Right lobe of liver (tissue), 6 donors: ENCODE measurements around the gene GALNTL6. TPM values are rescaled to one million over a fixed set of nuclear protein-coding genes. Genes with fewer than 3 reads are reported as not detected.

Source experiments
- ATAC-seq, 4 donors: fragments of 200-7000 bp; cut with Tn5 transposase; one replicate each; pipeline ENCODE4 v1.9.1; 2020; ENCODE audit warnings: mild to moderate bottlenecking in 4 of 4, moderate library complexity in 4 of 4
- DNase-seq, 3 donors: peaks; one replicate each; pipeline ENCODE4 v3.0.0-alpha.2; 2020
- H3K27ac ChIP-seq, 3 donors: fragments of 200-600 bp; one replicate each; pipeline ENCODE4 v1.8.0; 2022
- H3K27me3 ChIP-seq, 2 donors: fragments of 200-600 bp; one replicate each; pipeline ENCODE4 v1.8.0; 2022
- H3K36me3 ChIP-seq, 4 donors: fragments of 200-600 bp; sonication (generic) in 1 of 4; one replicate each; pipeline versions ENCODE4 v1.5.1 to v1.8.0; 2017 to 2022; ENCODE audit warnings: control low read depth in 1 of 4
- H3K4me1 ChIP-seq, 4 donors: fragments of 200-600 bp; sonication (generic) in 1 of 4; one replicate each; pipeline versions ENCODE4 v1.5.1 to v1.8.0; 2017 to 2022; ENCODE audit warnings: control low read depth in 1 of 4
- H3K4me3 ChIP-seq, 3 donors: fragments of 200-600 bp; one replicate each; pipeline ENCODE4 v1.8.0; 2022
- H3K9me3 ChIP-seq, 4 donors: fragments of 200-600 bp; sonication (generic) in 1 of 4; one replicate each; pipeline versions ENCODE4 v1.5.1 to v1.8.0; 2017 to 2022; ENCODE audit warnings: control low read depth in 1 of 4
- CTCF ChIP-seq, 4 donors: fragments of 200-600 bp in 3 of 4; fragments of 450-650 bp in 1 of 4; IDR thresholded peaks; one replicate each; pipeline versions ENCODE4 v1.5.1 to v1.8.0; 2016 to 2022; ENCODE audit warnings: antibody characterized with exemption in 4 of 4, mild to moderate bottlenecking in 2 of 4
- POLR2A ChIP-seq: fragments of 450-650 bp; IDR thresholded peaks from one replicate; pipeline ENCODE4 v1.6.1; 2017; ENCODE audit warnings: antibody characterized with exemption, mild to moderate bottlenecking
- WGBS: methylation state at CpG from one replicate; pipeline ENCODE4 v1.1.6; 2018; ENCODE audit warnings: low coverage, low lambda C conversion rate; ENCODE audit not compliant: insufficient coverage; ENCODE audit errors: missing lambda C conversion rate; 5-methylcytosine and 5-hydroxymethylcytosine counted together
- intact Hi-C, 2 donors: fragments of 100-400 bp; cut with DNase I; formaldehyde crosslinking; loops; one replicate each; pipeline versions ENCODE4 v1.11.2 to v1.14.1; 2022
- total RNA-seq, 6 experiments: library from RNA; depleted of rRNA in 2 of 6; stranded (reverse); fragments of >200 nt in 2 of 6; fragmentation: NEBNext Ultra II Directional in 3 of 6; extraction: Animal tissue kit (Norgen Biotek cat#: 25700) in 3 of 6; gene quantifications; one replicate each; pipeline versions ENCODE4 v1.1.0 to v1.2.4, GENCODE V29; 2016 to 2023
- donor health status: DM: no; HTN: yes; CAD: no.
- donor health status: DM: no; HTN: no; CAD: no.
- donor health status: DM: no; HTN: no; CAD: no.
- donor health status: DM: no; HTN: yes; CAD: no.
- donor health status: DM: no; HTN: yes; CAD: no.

GALNTL6 gene
- total RNA-seq, 6 experiments from 2014 or later = 0.15 to 1.1 (median 0.30) TPM; not detected in 3

- WGBS = 65% methylated on average over 3 of the region's 3 CpGs
- Histone ChIP-seq H3K4me1 (peaks cover 0 to 2% (median 0%) of the 10 kb centered on the region in 4 donors), H3K9me3 (no peaks in the 10 kb centered on the region), H3K27ac (no peak overlapping the region), H3K36me3 (no peaks in the 10 kb centered on the region), H3K4me3 (no peak overlapping the region), H3K27me3 (no peaks in the 10 kb centered on the region)
- DNase-seq (no peak), ATAC-seq (no peak)
- TF ChIP-seq POLR2A (no peak), CTCF (IDR thresholded peaks at IDR 0.05) (no peak)
- intact Hi-C loops = no loop called here
These were observed 1025.7 kb downstream of the GALNTL6 start for GRCh38 chr4:172838943-172839342.

GRCh38 chr4:172842779-172843178 lies 1029.6 kb downstream of the GALNTL6 start:
- no peaks in the 10 kb centered on the region for H3K27me3 ChIP-seq
- H3K27ac ChIP-seq = no peak overlapping the region
- peaks cover 0 to 2% (median 0%) of the 10 kb centered on the region in 4 donors for H3K4me1 ChIP-seq
- no peak for DNase-seq
- no peak for TF ChIP-seq POLR2A
- TF ChIP-seq CTCF (IDR thresholded peaks at IDR 0.05) = no peak
- no peak overlapping the region for H3K4me3 ChIP-seq
- intact Hi-C loops = no loop called here
- WGBS = 81% methylated on average over 4 of the region's 4 CpGs
- no peaks in the 10 kb centered on the region for H3K36me3 ChIP-seq
- ATAC-seq = no peak
- H3K9me3 ChIP-seq = no peaks in the 10 kb centered on the region

- Histone ChIP-seq H3K4me3 (no peak overlapping the region), H3K27ac (no peak overlapping the region), H3K4me1 (peaks cover 0 to 2% (median 0%) of the 10 kb centered on the region in 4 donors), H3K27me3 (no peaks in the 10 kb centered on the region), H3K9me3 (no peaks in the 10 kb centered on the region), H3K36me3 (no peaks in the 10 kb centered on the region)
- ATAC-seq = no peak
- 59% methylated on average over 4 of the region's 4 CpGs for WGBS
- intact Hi-C loops = no loop called here
- no peak for DNase-seq
- TF ChIP-seq CTCF (IDR thresholded peaks at IDR 0.05) (no peak), POLR2A (no peak)
These were observed 1030.0 kb downstream of the GALNTL6 start for GRCh38 chr4:172843192-172843591.

GRCh38 chr4:172844556-172844955 lies 1031.4 kb downstream of the GALNTL6 start:
- H3K9me3 ChIP-seq = no peaks in the 10 kb centered on the region
- no peaks in the 10 kb centered on the region for H3K36me3 ChIP-seq
- TF ChIP-seq CTCF (IDR thresholded peaks at IDR 0.05) = no peak
- TF ChIP-seq POLR2A = no peak
- DNase-seq (no peak), ATAC-seq (no peak)
- no peaks in the 10 kb centered on the region for H3K27me3 ChIP-seq
- intact Hi-C loops = no loop called here
- WGBS = 81% methylated on average over 4 of the region's 4 CpGs
- H3K4me3 ChIP-seq = no peak overlapping the region
- H3K27ac ChIP-seq = no peak overlapping the region
- peaks cover 0 to 2% (median 0%) of the 10 kb centered on the region in 4 donors for H3K4me1 ChIP-seq

GRCh38 chr4:172845281-172845680 lies 1032.1 kb downstream of the GALNTL6 start:
- Histone ChIP-seq H3K27ac (no peak overlapping the region), H3K27me3 (no peaks in the 10 kb centered on the region), H3K36me3 (no peaks in the 10 kb centered on the region), H3K4me3 (no peak overlapping the region), H3K9me3 (no peaks in the 10 kb centered on the region), H3K4me1 (no peaks in the 10 kb centered on the region)
- 85% methylated on average over 3 of the region's 3 CpGs for WGBS
- no peak for DNase-seq
- intact Hi-C loops = no loop called here
- ATAC-seq = no peak
- TF ChIP-seq POLR2A (no peak), CTCF (IDR thresholded peaks at IDR 0.05) (no peak)
